Spleen (tissue), 13 donors: Measurements from ENCODE around the gene TNNI3. TPM values are rescaled to one million over a fixed set of nuclear protein-coding genes. Genes with fewer than 3 reads are reported as not detected.
A peak's percentile ranks its signal among the peaks of the same experiment; 100 is the strongest.
"Not testable (repeated sequence)": the region's sequence is repeated elsewhere in the genome, so short reads cannot be mapped to it uniquely, and the experiment has no call there.

ENCODE experiments used
- DNase-seq: peaks from one replicate; pipeline ENCODE4 v3.0.0-alpha.2; 2020
- H3K27ac ChIP-seq, 8 donors: fragments of 200-600 bp; sonication (generic) in 7 of 8; 1 replicate in 4 of 8; 2 replicates in 4 of 8; pipeline versions ENCODE4 v1.5.0 to v1.8.0; 2016 to 2021; ENCODE audit warnings: inconsistent platforms in 4 of 8, mild to moderate bottlenecking in 4 of 8, moderate library complexity in 1 of 8
- H3K27me3 ChIP-seq, 7 donors: fragments of 200-600 bp; sonication (generic) in 6 of 7; replicated peaks in 1 of 7; 1 replicate in 4 of 7; 2 replicates in 3 of 7; pipeline versions ENCODE4 v1.5.0 to v1.8.0; 2016 to 2021; ENCODE audit warnings: inconsistent platforms in 3 of 7, mild to moderate bottlenecking in 1 of 7
- H3K36me3 ChIP-seq, 6 donors: fragments of 200-600 bp; sonication (generic) in 5 of 6; 1 replicate in 4 of 6; 2 replicates in 2 of 6; pipeline versions ENCODE4 v1.5.0 to v1.8.0; 2016 to 2021; ENCODE audit warnings: inconsistent platforms in 2 of 6
- H3K4me1 ChIP-seq, 6 donors: fragments of 200-600 bp; sonication (generic) in 5 of 6; 1 replicate in 3 of 6; 2 replicates in 3 of 6; pipeline versions ENCODE4 v1.5.0 to v1.8.0; 2016 to 2021; ENCODE audit warnings: inconsistent platforms in 3 of 6
- H3K4me3 ChIP-seq, 8 donors: fragments of 200-600 bp; sonication (generic) in 7 of 8; 1 replicate in 4 of 8; 2 replicates in 4 of 8; pipeline versions ENCODE4 v1.5.0 to v1.8.0; 2016 to 2021; ENCODE audit warnings: inconsistent platforms in 4 of 8, mild to moderate bottlenecking in 4 of 8, moderate library complexity in 2 of 8
- H3K9me3 ChIP-seq, 8 donors: fragments of 200-600 bp; sonication (generic) in 7 of 8; 1 replicate in 4 of 8; 2 replicates in 4 of 8; pipeline versions ENCODE4 v1.5.0 to v1.8.0; 2016 to 2021; ENCODE audit warnings: inconsistent platforms in 4 of 8
- POLR2A ChIP-seq, 3 donors: fragments of 450-650 bp; IDR thresholded peaks; one replicate each; pipeline ENCODE4 v1.5.1; 2017; ENCODE audit warnings: antibody characterized with exemption in 3 of 3, mild to moderate bottlenecking in 1 of 3
- POLR2AphosphoS5 ChIP-seq, 3 donors: sonication (generic); formaldehyde crosslinking; IDR thresholded peaks; one replicate each; pipeline ENCODE4 v1.5.1; 2017; ENCODE audit warnings: antibody characterized with exemption in 3 of 3
- WGBS, 5 donors: extraction: QIAGEN DNeasy Blood & Tissue Kit in 3 of 5; methylation state at CpG; one replicate each; pipeline versions ENCODE4 v1.1.5 to v1.1.7; 2013 to 2018; 5-methylcytosine and 5-hydroxymethylcytosine counted together
- intact Hi-C: fragments of 100-400 bp; cut with DNase I; formaldehyde crosslinking; loops from one replicate; pipeline ENCODE4 v1.15.0; 2023; ENCODE audit warnings: low total_unique reads
- long read RNA-seq, 2 donors: transcript quantifications; one replicate each; lab custom pipeline, GENCODE V29; 2026
- polyA plus RNA-seq, 3 donors: library from polyadenylated mRNA; stranded (reverse); fragments of 200-250 nt; gene quantifications; one replicate each; pipeline ENCODE4 v1.2.1, GENCODE V29; 2013
- total RNA-seq, 7 donors: library from RNA; depleted of rRNA in 3 of 7; stranded (reverse); fragments of >200 nt in 3 of 7; fragmentation: NEBNext Ultra II Directional in 4 of 7; extraction: Animal tissue kit (Norgen Biotek cat#: 25700) in 4 of 7; gene quantifications; one replicate each; pipeline versions ENCODE4 v1.1.0 to v1.2.1, GENCODE V29; 2016 to 2021
- TF ChIP-seq, protein P1 (sequence below), 11 experiments: fragments of 200-600 bp in 7 of 11; fragments of 450-650 bp in 4 of 11; sonication (generic) in 4 of 11; IDR thresholded peaks in 8 of 11; conservative IDR thresholded peaks in 3 of 11; 1 replicate in 7 of 11; 2 replicates in 4 of 11; pipeline versions ENCODE4 v1.4.0 to v1.8.0; 2016 to 2021; ENCODE audit warnings: antibody characterized with exemption in 11 of 11, inconsistent platforms in 4 of 11, mild to moderate bottlenecking in 1 of 11
- donor health status: healthy with polysubstance abuse.
- donor health status: DM: no; HTN: no; CAD: no; lungs with moderate emphysema.
- donor health status: DM: no; HTN: no; CAD: no.
- donor health status: Bipolar disorder and iron deficiency.
- donor health status: healthy.
- donor health status: DM: no; HTN: no; CAD: no.
- donor health status: DM: yes; HTN: yes; CAD: no.

Gene TNNI3
- total RNA-seq (not detected), polyA plus RNA-seq (under 1 TPM; 0.15 to 0.74 (median 0.70) TPM)
- long read RNA-seq, donor 1 = 0 reads
- long read RNA-seq, donor 2, partial matches to known transcripts = 0 of 1 reads
- long read RNA-seq, donor 2, other reads (novel, unspliced or antisense) = 0 of 1 reads

DNA sequence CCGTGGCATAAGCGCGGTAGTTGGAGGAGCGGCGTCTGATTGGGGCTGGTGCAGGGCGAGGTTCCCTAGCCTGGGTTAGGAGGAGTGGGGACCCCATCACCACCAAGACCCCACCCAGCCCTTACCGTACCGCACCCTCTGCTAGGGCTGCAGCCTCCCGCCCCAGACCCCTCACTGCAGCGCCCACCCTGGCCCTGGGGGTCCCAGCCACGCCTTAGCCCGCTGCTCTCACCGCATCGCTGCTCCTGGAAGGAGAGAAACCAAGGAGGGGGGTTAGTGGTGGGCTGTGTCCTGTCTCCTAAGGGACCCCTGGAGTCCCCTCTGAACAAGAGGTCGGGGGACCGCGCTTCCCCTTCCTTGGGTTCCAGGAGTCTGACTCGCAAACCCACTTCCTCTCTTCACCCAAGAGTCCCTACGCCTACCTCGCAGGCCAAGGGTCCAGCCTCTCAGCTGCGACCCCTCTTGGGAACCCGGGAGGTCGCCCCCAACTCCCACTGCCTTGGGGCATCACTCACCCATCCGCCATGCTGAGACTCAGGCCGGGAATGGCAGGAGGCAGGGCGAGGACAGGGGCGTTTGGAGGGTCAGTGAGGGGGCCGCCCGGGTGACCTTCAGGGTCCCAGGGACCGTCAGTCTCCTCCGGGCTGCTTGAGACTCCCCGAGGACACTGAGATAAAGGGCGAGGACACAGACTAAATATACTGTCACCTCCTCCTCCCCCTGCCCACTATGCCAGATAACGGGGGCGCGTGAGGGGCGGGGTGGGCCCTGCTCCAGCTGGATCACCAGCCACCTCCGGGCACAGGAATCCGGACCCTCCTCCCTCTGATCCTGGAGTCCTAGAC lies at the start of gene TNNI3:
Gene TNNI3, minus strand, starts transcription at position 669 of the 845 bp plus-strand sequence. Its CDS starts 143 bp downstream, at position 526.
- 24 to 51% (median 40%) methylated on average over 14 to 39 of the region's 39 CpGs for WGBS, 5 donors
- no peak for TF ChIP-seq POLR2A (IDR thresholded peaks at IDR 0.05)
- TF ChIP-seq, protein P1, sequence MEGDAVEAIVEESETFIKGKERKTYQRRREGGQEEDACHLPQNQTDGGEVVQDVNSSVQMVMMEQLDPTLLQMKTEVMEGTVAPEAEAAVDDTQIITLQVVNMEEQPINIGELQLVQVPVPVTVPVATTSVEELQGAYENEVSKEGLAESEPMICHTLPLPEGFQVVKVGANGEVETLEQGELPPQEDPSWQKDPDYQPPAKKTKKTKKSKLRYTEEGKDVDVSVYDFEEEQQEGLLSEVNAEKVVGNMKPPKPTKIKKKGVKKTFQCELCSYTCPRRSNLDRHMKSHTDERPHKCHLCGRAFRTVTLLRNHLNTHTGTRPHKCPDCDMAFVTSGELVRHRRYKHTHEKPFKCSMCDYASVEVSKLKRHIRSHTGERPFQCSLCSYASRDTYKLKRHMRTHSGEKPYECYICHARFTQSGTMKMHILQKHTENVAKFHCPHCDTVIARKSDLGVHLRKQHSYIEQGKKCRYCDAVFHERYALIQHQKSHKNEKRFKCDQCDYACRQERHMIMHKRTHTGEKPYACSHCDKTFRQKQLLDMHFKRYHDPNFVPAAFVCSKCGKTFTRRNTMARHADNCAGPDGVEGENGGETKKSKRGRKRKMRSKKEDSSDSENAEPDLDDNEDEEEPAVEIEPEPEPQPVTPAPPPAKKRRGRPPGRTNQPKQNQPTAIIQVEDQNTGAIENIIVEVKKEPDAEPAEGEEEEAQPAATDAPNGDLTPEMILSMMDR (IDR thresholded peaks at IDR 0.05 in 8 of 11, conservative IDR thresholded peaks at IDR 0.05 in 3 of 11) = no peak
- TF ChIP-seq POLR2AphosphoS5 (IDR thresholded peaks at IDR 0.05) = no peak

DNA sequence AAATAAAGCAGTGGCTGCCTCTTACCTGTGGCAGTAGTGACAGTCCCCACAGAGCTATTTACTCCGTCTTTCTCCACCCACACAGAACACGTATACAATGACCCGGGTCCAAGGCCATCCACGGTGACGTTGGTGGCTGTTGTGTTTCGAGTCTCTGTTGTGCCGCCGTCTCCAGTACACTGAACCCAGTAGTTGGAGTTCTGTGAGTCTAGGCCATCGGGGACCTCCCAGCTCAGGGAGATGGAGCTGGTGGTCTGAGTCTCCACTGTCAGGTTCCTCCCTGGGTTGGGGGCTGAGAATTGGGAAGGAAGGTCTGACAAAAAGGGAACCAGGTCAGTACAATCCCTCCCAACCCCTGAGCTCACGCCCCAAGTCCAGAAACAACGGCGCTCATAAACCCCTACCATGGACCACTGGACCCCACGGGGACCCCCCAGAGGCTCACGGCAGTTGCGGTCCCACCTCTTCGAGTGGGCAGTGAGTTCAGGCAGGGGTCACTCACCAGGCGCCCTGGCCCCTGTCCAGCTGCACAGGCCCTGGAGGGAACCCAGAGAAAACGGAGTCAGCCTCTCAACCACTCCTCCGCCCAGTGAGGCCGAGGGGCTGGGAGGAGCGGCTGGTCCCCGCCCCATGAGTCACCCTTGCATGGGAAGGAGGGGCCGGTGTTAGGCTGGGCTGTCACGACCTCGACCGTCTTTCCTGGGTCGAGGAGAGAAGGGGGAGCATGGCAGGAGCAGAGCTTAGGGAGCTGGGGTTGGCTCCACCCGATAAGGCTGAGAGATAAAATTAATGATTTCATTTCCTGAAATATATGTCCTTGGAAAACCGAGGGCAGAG lies 49.4 kb upstream of the TNNI3 start:
- 36 to 43% (median 41%) methylated on average over 24 to 29 of the region's 29 CpGs for WGBS, 5 donors
- TF ChIP-seq, protein P1 (IDR thresholded peaks at IDR 0.05 in 8 of 11, conservative IDR thresholded peaks at IDR 0.05 in 3 of 11) = no peak
- TF ChIP-seq POLR2A (IDR thresholded peaks at IDR 0.05) (peak in 1 of 3 donors; percentile 35), POLR2AphosphoS5 (IDR thresholded peaks at IDR 0.05) (peak; percentile 92 to 94 (median 92))
- H3K36me3 ChIP-seq = peaks cover 0 to 10% (median 0%) of the 10 kb centered on the region in 6 donors
- DNase-seq = peak; percentile 89
- H3K4me3 ChIP-seq = peak overlapping the region in 7 of 8 donors; percentile 6 to 61 (median 18)
- peaks cover 0 to 2% (median 0%) of the 10 kb centered on the region in 8 donors for H3K9me3 ChIP-seq
- H3K4me1 ChIP-seq = peaks cover 0 to 36% (median 5%) of the 10 kb centered on the region in 6 donors
- intact Hi-C loops = no loop called here
- H3K27me3 ChIP-seq = peaks cover 0 to 52% (median 0%) of the 10 kb centered on the region in 7 donors
- peak overlapping the region; percentile 28 to 86 (median 74) for H3K27ac ChIP-seq

More for the DNA sequence above, at the start of gene TNNI3:
- no peak within 1 kb of the TSS for H3K4me3 ChIP-seq
- no peak for DNase-seq
- peaks cover 0 to 27% (median 6%) of the 10 kb centered on the region in 6 donors for H3K4me1 ChIP-seq
- intact Hi-C loops = no loop called here
- peaks cover 0 to 3% (median 2%) of the 10 kb centered on the region in 8 donors for H3K9me3 ChIP-seq
- H3K36me3 ChIP-seq = no peaks in the 10 kb centered on the region
- H3K27me3 ChIP-seq = peaks cover 0 to 84% (median 51%) of the 10 kb centered on the region in 7 donors
- no peak within 1 kb of the TSS for H3K27ac ChIP-seq

DNA sequence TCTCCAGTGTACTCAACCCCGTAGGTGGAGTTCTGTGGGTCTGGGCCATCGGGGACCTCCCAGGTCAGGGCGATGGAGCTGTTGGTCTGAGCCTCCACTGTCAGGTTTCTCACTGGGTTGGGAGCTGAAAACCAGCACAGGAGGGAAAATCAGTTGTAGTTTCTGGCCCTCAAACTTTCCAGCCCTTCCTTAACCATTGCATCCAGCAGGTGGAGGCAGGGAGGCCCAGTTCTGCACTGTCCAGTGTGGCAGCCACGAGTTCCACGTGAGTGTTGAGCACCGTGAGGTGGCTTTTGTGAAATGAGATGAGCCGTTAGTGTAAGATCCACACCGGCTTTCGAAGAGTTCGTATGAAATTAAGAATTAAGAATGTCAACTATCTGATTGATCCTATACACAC lies 44.7 kb upstream of the TNNI3 start:
- Histone ChIP-seq H3K36me3 (peaks cover 0 to 54% (median 0%) of the 10 kb centered on the region in 6 donors), H3K27me3 (peaks cover 0 to 50% (median 0%) of the 10 kb centered on the region in 7 donors), H3K4me1 (peaks cover 0 to 39% (median 12%) of the 10 kb centered on the region in 6 donors)
- TF ChIP-seq, protein P1 (IDR thresholded peaks at IDR 0.05 in 8 of 11, conservative IDR thresholded peaks at IDR 0.05 in 3 of 11) = peak in 1 of 11 experiments; percentile 27
- DNase-seq, H3K4me3 ChIP-seq, H3K9me3 ChIP-seq, intact Hi-C loops, H3K27ac ChIP-seq: not testable (repeated sequence)
- 59 to 71% (median 62%) methylated on average over 9 to 10 of the region's 10 CpGs for WGBS, 5 donors
